HCT116 (cell line): ENCODE results near the gene DPF1. TPM values are rescaled to one million over a fixed set of nuclear protein-coding genes. Genes with fewer than 3 reads are reported as not detected.

Experiments
- ATAC-seq: fragments of 200-7000 bp; cut with Tn5 transposase; 2 replicates; pipeline ENCODE4 v1.9.1; 2020; ENCODE audit warnings: mild to moderate bottlenecking, moderate library complexity
- BruUV-seq: library from RNA; stranded (reverse); fragments of 400-500 nt; replicated peaks from 2 replicates; lab custom pipeline; 2021; lab: Mats Ljungman, UMichigan
- CTCF ChIA-PET: fragments of 300-600 bp; sonication (Branson Sonifier 250); formaldehyde crosslinking; loops from one replicate; lab custom pipeline; 2021; ENCODE audit warnings: antibody characterized with exemption; lab: Charles Lee
- POLR2A ChIA-PET: fragments of 300-600, 350-600 bp; sonication (Branson Sonifier 250); formaldehyde crosslinking; loops from one replicate; lab custom pipeline; 2021; ENCODE audit warnings: antibody characterized with exemption; lab: Charles Lee
- RAD21 ChIA-PET, 2 experiments: fragments of 300-600 bp; sonication (Branson Sonifier 250); formaldehyde crosslinking; loops; one replicate each; lab custom pipeline; 2023; ENCODE audit warnings: low total read pairs in 2 of 2; ENCODE audit not compliant: uncharacterized antibody in 2 of 2, unreplicated experiment in 2 of 2, low non-redundant PET in 1 of 2; lab: Charles Lee
- DNase-seq: peaks from one replicate; pipeline ENCODE4 v3.0.0-alpha.2; 2010; ENCODE audit warnings: low read depth, low spot score
- H2AFZ ChIP-seq: fragments of 200-600 bp; shearing (Covaris generic), sonication (generic); 2 replicates; pipeline ENCODE4 v1.6.1; 2017; ENCODE audit warnings: low read depth, mixed run types, mixed read lengths, antibody characterized with exemption, low read length; ENCODE audit not compliant: poor library complexity, severe bottlenecking
- H3K27ac ChIP-seq: 2 replicates; pipeline ENCODE4 v1.5.1; 2012; ENCODE audit warnings: low read depth, low read length
- H3K27me3 ChIP-seq: fragments of 200-600 bp; sonication (generic); 2 replicates; pipeline ENCODE4 v1.6.1; 2016; ENCODE audit warnings: mixed run types, low read length, mixed read lengths; ENCODE audit not compliant: insufficient read depth
- H3K36me3 ChIP-seq, 2 experiments: fragments of 200-500 bp in 1 of 2; fragments of 200-600 bp in 1 of 2; sonication (Bioruptor generic) in 1 of 2; sonication (generic) in 1 of 2; 2 replicates each; pipeline versions ENCODE4 v1.5.1 to v1.6.1; 2014 to 2016; ENCODE audit warnings: low read length in 2 of 2, inconsistent platforms in 1 of 2, mixed read lengths in 1 of 2, mixed run types in 1 of 2; ENCODE audit not compliant: insufficient read depth in 2 of 2, control insufficient read depth in 1 of 2
- H3K4me1 ChIP-seq, 2 experiments: fragments of 200-600 bp in 1 of 2; sonication (generic) in 1 of 2; 2 replicates each; pipeline versions ENCODE4 v1.5.1 to v1.6.1; 2012 to 2017; ENCODE audit warnings: low read length in 2 of 2, inconsistent platforms in 1 of 2, mild to moderate bottlenecking in 1 of 2, mixed read lengths in 1 of 2, mixed run types in 1 of 2, moderate library complexity in 1 of 2; ENCODE audit not compliant: insufficient read depth in 2 of 2, control insufficient read depth in 1 of 2
- H3K4me2 ChIP-seq: fragments of 200-600 bp; sonication (generic); 2 replicates; pipeline ENCODE4 v1.6.1; 2017; ENCODE audit warnings: mixed run types, low read length, mixed read lengths
- H3K4me3 ChIP-seq, 2 experiments: fragments of 200-600 bp in 1 of 2; sonication (generic) in 1 of 2; replicated peaks in 1 of 2; 2 replicates each; pipeline ENCODE4 v1.5.1; 2011 to 2016; ENCODE audit warnings: low read length in 2 of 2, control low read depth in 1 of 2, low read depth in 1 of 2, mild to moderate bottlenecking in 1 of 2, mixed read lengths in 1 of 2, mixed run types in 1 of 2
- H3K79me2 ChIP-seq: fragments of 200-600 bp; sonication (generic); 2 replicates; pipeline ENCODE4 v1.6.1; 2017; ENCODE audit warnings: mild to moderate bottlenecking, mixed run types, low read length, moderate library complexity, mixed read lengths; ENCODE audit not compliant: insufficient read depth
- H3K9ac ChIP-seq: fragments of 200-600 bp; sonication (generic); 2 replicates; pipeline ENCODE4 v1.6.1; 2016; ENCODE audit warnings: low read length, mixed read lengths
- H3K9me2 ChIP-seq: fragments of 200-600 bp; sonication (generic), shearing (Covaris generic); 2 replicates; pipeline ENCODE4 v1.6.1; 2017; ENCODE audit warnings: mixed run types, mild to moderate bottlenecking, moderate library complexity; ENCODE audit not compliant: insufficient read depth
- H3K9me3 ChIP-seq, 2 experiments: fragments of 200-500 bp in 1 of 2; fragments of 200-600 bp in 1 of 2; sonication (Bioruptor generic) in 1 of 2; sonication (generic) in 1 of 2; 2 replicates each; pipeline ENCODE4 v1.6.1; 2014 to 2017; ENCODE audit warnings: low read length in 2 of 2, mixed read lengths in 2 of 2, inconsistent platforms in 1 of 2, low read depth in 1 of 2, mild to moderate bottlenecking in 1 of 2, mixed run types in 1 of 2, moderate library complexity in 1 of 2; ENCODE audit not compliant: control insufficient read depth in 1 of 2, insufficient read depth in 1 of 2
- H4K20me1 ChIP-seq: fragments of 200-600 bp; sonication (generic), shearing (Covaris generic); 2 replicates; pipeline ENCODE4 v1.6.1; 2017; ENCODE audit warnings: mixed run types, mild to moderate bottlenecking, moderate library complexity; ENCODE audit not compliant: insufficient read depth
- ATF3 ChIP-seq: IDR thresholded peaks from 2 replicates; pipeline ENCODE4 v1.6.1; 2012
- CBX3 ChIP-seq: IDR thresholded peaks from 2 replicates; pipeline ENCODE4 v1.6.1; 2012; ENCODE audit warnings: low read depth
- CEBPB ChIP-seq: IDR thresholded peaks from 2 replicates; pipeline ENCODE4 v1.6.1; 2012; ENCODE audit warnings: low read depth
- ELF1 ChIP-seq: IDR thresholded peaks from 2 replicates; pipeline ENCODE4 v1.6.1; 2012; ENCODE audit warnings: low read depth, borderline replicate concordance
- EZH2phosphoT487 ChIP-seq: fragments of 200-600 bp; IDR thresholded peaks from 2 replicates; pipeline ENCODE4 v1.6.1; 2018; ENCODE audit warnings: antibody characterized with exemption, borderline replicate concordance
- JUND ChIP-seq: IDR thresholded peaks from 2 replicates; pipeline ENCODE4 v1.6.1; 2012
- POLR2A ChIP-seq: IDR thresholded peaks from 2 replicates; pipeline ENCODE4 v1.7.0; 2011; ENCODE audit warnings: borderline replicate concordance; ENCODE audit not compliant: insufficient read depth, insufficient read length; ENCODE audit errors: extremely low read depth
- SIN3A ChIP-seq: IDR thresholded peaks from 2 replicates; pipeline ENCODE4 v1.6.1; 2012; ENCODE audit warnings: low read depth
- SP1 ChIP-seq: IDR thresholded peaks from 2 replicates; pipeline ENCODE4 v1.6.1; 2012; ENCODE audit warnings: low read depth
- SRF ChIP-seq: IDR thresholded peaks from 2 replicates; pipeline ENCODE4 v1.6.1; 2012; ENCODE audit warnings: low read depth
- TCF7L2 ChIP-seq: IDR thresholded peaks from 2 replicates; pipeline ENCODE4 v1.7.0; 2011; ENCODE audit warnings: borderline replicate concordance, inconsistent platforms; ENCODE audit not compliant: insufficient read depth, insufficient read length; ENCODE audit errors: extremely low read depth
- ZFX ChIP-seq: fragments of 450-650 bp; IDR thresholded peaks from 2 replicates; pipeline ENCODE4 v1.6.1; 2017
- intact Hi-C: fragments of 100-400 bp; cut with micrococcal nuclease; formaldehyde crosslinking; loops from 2 replicates; pipeline ENCODE4 v1.10.0; 2022
- total RNA-seq: library from RNA; stranded (reverse); gene quantifications from one replicate; pipeline ENCODE4 v1.2.1, GENCODE V29; 2021; ENCODE audit not compliant: unreplicated experiment
- TF ChIP-seq, protein P1 (sequence below), 3 experiments: fragments of 200-600 bp in 1 of 3; sonication (generic) in 1 of 3; IDR thresholded peaks in 2 of 3; conservative IDR thresholded peaks in 1 of 3; 2 replicates each; pipeline ENCODE4 v1.5.1; 2012 to 2017; ENCODE audit warnings: low read depth in 2 of 3, low read length in 2 of 3, antibody characterized with exemption in 1 of 3, borderline replicate concordance in 1 of 3, control low read depth in 1 of 3, mild to moderate bottlenecking in 1 of 3, mixed read lengths in 1 of 3, mixed run types in 1 of 3, moderate library complexity in 1 of 3; ENCODE audit not compliant: insufficient read depth in 1 of 3
- TF ChIP-seq, protein P2 (sequence below): IDR thresholded peaks from 2 replicates; pipeline ENCODE4 v1.6.1; 2012; ENCODE audit warnings: low read depth

Gene DPF1
- total RNA-seq, 1 experiment from 2014 or later: 9.7 TPM

GRCh38 chr19:38213469-38213868 lies 10.6 kb downstream of the DPF1 start:
- Histone ChIP-seq H4K20me1 (no peaks in the 10 kb centered on the region), H3K9ac (no peak overlapping the region), H2AFZ (no peak overlapping the region), H3K27me3 (no peaks in the 10 kb centered on the region), H3K9me2 (no peaks in the 10 kb centered on the region), H3K4me2 (no peak overlapping the region), H3K79me2 (no peaks in the 10 kb centered on the region), H3K4me1 (peaks cover 0 to 7% of the 10 kb centered on the region in 2 experiments; a peak in 1 of 4 replicates), H3K27ac (no peak overlapping the region), H3K4me3 (no peak overlapping the region), H3K9me3 (no peaks in the 10 kb centered on the region), H3K36me3 (peaks cover 0 to 2% of the 10 kb centered on the region in 2 experiments; a peak in 1 of 4 replicates)
- POLR2A ChIA-PET: no interaction called here
- intact Hi-C loops: no loop called here
- DNase-seq (no peak), ATAC-seq (no peak)
- CTCF ChIA-PET: no interaction called here
- TF ChIP-seq CEBPB: no peak
- no peak for TF ChIP-seq SRF
- TF ChIP-seq ATF3: no peak
- no peak for TF ChIP-seq EZH2phosphoT487
- no peak for TF ChIP-seq TCF7L2
- TF ChIP-seq CBX3: no peak
- TF ChIP-seq SP1: no peak
- TF ChIP-seq POLR2A: no peak
- no peak for TF ChIP-seq JUND
- TF ChIP-seq SIN3A: no peak
- TF ChIP-seq, protein P1, sequence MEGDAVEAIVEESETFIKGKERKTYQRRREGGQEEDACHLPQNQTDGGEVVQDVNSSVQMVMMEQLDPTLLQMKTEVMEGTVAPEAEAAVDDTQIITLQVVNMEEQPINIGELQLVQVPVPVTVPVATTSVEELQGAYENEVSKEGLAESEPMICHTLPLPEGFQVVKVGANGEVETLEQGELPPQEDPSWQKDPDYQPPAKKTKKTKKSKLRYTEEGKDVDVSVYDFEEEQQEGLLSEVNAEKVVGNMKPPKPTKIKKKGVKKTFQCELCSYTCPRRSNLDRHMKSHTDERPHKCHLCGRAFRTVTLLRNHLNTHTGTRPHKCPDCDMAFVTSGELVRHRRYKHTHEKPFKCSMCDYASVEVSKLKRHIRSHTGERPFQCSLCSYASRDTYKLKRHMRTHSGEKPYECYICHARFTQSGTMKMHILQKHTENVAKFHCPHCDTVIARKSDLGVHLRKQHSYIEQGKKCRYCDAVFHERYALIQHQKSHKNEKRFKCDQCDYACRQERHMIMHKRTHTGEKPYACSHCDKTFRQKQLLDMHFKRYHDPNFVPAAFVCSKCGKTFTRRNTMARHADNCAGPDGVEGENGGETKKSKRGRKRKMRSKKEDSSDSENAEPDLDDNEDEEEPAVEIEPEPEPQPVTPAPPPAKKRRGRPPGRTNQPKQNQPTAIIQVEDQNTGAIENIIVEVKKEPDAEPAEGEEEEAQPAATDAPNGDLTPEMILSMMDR (IDR thresholded peaks at IDR 0.05 in 2 of 3, conservative IDR thresholded peaks at IDR 0.05 in 1 of 3; ENCODE audit: borderline replicate concordance in 1 of 3, insufficient read depth in 1 of 3, low read depth in 2 of 3, low read length in 2 of 3): no peak
- TF ChIP-seq ELF1: no peak
- TF ChIP-seq, protein P2, sequence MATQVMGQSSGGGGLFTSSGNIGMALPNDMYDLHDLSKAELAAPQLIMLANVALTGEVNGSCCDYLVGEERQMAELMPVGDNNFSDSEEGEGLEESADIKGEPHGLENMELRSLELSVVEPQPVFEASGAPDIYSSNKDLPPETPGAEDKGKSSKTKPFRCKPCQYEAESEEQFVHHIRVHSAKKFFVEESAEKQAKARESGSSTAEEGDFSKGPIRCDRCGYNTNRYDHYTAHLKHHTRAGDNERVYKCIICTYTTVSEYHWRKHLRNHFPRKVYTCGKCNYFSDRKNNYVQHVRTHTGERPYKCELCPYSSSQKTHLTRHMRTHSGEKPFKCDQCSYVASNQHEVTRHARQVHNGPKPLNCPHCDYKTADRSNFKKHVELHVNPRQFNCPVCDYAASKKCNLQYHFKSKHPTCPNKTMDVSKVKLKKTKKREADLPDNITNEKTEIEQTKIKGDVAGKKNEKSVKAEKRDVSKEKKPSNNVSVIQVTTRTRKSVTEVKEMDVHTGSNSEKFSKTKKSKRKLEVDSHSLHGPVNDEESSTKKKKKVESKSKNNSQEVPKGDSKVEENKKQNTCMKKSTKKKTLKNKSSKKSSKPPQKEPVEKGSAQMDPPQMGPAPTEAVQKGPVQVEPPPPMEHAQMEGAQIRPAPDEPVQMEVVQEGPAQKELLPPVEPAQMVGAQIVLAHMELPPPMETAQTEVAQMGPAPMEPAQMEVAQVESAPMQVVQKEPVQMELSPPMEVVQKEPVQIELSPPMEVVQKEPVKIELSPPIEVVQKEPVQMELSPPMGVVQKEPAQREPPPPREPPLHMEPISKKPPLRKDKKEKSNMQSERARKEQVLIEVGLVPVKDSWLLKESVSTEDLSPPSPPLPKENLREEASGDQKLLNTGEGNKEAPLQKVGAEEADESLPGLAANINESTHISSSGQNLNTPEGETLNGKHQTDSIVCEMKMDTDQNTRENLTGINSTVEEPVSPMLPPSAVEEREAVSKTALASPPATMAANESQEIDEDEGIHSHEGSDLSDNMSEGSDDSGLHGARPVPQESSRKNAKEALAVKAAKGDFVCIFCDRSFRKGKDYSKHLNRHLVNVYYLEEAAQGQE: no peak
- no peak for TF ChIP-seq ZFX
- RAD21 ChIA-PET: no interaction called here
- BruUV-seq: no TSS peak
